A673 (cell line): Measurements from ENCODE around the gene LMAN2.

Experiments used
- CTCF ChIP-seq: fragments of 300-800, 200-600 bp; sonication (generic); conservative IDR thresholded peaks from 2 replicates; pipeline ENCODE4 v1.5.1; 2017; ENCODE audit warnings: low read depth, mild to moderate bottlenecking, antibody characterized with exemption, low read length, moderate library complexity, mixed read lengths
- EZH2 ChIP-seq: fragments of 200-600 bp; sonication (generic); IDR thresholded peaks from 2 replicates; pipeline ENCODE4 v1.6.1; 2017; ENCODE audit warnings: borderline replicate concordance, low read depth, mild to moderate bottlenecking, mixed read lengths, antibody characterized with exemption, low read length; ENCODE audit not compliant: poor library complexity, severe bottlenecking

DNA sequence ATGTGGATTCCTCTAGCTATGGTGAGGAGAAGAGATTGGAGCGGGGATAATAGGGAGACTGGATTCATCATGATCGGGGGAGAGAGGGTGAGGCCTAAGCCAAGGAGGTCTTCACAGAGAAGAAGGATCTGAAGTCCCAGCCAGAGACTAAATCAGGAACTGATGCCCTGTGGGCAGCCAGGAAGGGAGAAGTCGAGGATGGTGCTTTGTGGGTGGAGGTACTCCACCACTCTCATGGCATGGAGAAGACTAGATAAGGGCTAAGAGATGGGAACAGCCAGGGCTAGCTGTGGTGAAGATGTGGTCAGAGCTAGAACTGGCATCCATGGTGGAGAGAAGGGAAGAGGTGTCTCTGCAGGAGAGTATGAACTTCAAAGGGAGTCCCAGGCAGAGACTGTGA is 3.2 kb upstream of the LMAN2 start:
- TF ChIP-seq CTCF, result no peak
- TF ChIP-seq EZH2, result no peak
